Measurements from ENCODE around the gene ATP6V1B1. TPM values are rescaled to one million over a fixed set of nuclear protein-coding genes. Genes with fewer than 3 reads are reported as not detected.
A peak's percentile ranks its signal among the peaks of the same experiment; 100 is the strongest.

ATP6V1B1 gene
- total RNA-seq, 1 donor from 2014 or later: 6.3 TPM

DNA sequence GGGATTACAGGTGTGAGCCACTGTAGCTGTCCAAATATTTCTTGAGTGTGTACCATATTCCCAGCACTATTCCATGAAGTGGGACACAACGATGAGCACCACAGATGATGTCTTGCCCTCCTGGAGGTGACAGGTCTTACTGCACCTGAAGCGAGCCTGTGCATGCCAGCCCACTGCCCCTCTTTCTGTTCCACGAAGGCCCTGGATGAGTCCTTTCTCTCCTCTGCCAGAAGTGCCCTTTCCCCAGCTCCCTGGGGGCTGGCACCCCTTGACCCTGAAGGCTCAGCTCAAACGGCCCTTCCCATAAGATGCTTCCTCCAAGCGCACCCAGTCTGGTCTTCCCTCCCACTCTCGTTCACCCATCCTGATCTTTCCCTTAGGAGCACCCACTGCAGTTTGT, 5.5 kb downstream of the ATP6V1B1 start:
- DNase-seq (ENCODE audit: extremely low spot score, unreplicated experiment): no peak
- Mint-ChIP-seq H3K4me1 (ENCODE audit: unreplicated experiment) (peaks cover 23% of the 10 kb centered on the region), H3K27me3 (peaks cover 34% of the 10 kb centered on the region), H3K4me3 (no peak overlapping the region), H3K9me3 (no peaks in the 10 kb centered on the region), H3K36me3 (no peaks in the 10 kb centered on the region), H3K27ac (no peak overlapping the region)
- TF ChIP-seq, protein P1, sequence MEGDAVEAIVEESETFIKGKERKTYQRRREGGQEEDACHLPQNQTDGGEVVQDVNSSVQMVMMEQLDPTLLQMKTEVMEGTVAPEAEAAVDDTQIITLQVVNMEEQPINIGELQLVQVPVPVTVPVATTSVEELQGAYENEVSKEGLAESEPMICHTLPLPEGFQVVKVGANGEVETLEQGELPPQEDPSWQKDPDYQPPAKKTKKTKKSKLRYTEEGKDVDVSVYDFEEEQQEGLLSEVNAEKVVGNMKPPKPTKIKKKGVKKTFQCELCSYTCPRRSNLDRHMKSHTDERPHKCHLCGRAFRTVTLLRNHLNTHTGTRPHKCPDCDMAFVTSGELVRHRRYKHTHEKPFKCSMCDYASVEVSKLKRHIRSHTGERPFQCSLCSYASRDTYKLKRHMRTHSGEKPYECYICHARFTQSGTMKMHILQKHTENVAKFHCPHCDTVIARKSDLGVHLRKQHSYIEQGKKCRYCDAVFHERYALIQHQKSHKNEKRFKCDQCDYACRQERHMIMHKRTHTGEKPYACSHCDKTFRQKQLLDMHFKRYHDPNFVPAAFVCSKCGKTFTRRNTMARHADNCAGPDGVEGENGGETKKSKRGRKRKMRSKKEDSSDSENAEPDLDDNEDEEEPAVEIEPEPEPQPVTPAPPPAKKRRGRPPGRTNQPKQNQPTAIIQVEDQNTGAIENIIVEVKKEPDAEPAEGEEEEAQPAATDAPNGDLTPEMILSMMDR (conservative IDR thresholded peaks at IDR 0.05): no peak

- TF ChIP-seq, protein P1 (conservative IDR thresholded peaks at IDR 0.05): no peak
- H3K27me3 Mint-ChIP-seq: peaks cover 36% of the 10 kb centered on the region
- no peak overlapping the region for H3K27ac Mint-ChIP-seq
- H3K4me3 Mint-ChIP-seq: no peak overlapping the region
- H3K36me3 Mint-ChIP-seq: no peaks in the 10 kb centered on the region
- DNase-seq (ENCODE audit: extremely low spot score, unreplicated experiment): no peak
- peaks cover 19% of the 10 kb centered on the region for H3K4me1 Mint-ChIP-seq (ENCODE audit: unreplicated experiment)
- no peaks in the 10 kb centered on the region for H3K9me3 Mint-ChIP-seq
Measured at GRCh38 chr2:70941701-70942100, 6.0 kb downstream of the ATP6V1B1 start.

DNA sequence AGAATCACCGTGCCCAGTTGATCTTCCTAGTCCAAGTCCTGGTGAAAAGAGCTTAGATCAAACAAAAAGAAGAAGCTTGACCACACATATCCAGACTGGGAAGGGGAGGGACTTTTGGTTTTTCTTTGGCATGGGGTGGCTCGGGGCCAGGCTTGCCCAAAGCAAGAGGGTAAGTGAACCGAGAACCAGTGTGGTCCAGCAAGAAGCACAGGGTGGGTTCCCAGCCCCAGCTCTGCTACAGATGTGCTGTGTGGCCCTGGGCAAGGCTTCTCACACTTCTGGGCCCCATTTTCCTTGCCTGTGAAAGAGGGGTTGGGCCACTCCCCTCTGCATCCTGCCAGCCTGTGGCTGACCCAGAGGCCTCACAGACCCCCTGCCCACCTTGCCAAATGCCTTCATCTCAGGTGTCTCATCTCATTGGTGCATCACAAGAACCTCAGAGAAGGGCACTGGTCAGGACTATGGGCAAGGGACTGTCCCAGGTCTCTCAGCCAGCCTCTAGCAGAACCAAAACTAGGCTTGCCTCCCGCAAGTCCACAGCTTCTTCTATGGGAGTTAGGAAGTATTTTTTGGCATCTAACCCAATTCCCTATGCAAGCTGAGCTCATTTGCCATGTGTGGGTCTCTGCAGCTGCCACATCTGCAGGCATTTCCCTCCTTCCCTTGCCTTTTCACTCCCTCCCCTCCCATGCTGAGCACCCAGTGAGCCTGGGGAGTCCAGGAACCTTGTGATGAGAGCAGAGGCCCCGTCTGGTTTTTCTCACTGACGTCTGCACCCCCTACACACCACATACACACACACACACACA, 6.9 kb downstream of the ATP6V1B1 start:
- Mint-ChIP-seq H3K27ac (no peak overlapping the region), H3K27me3 (peaks cover 45% of the 10 kb centered on the region), H3K9me3 (no peaks in the 10 kb centered on the region), H3K36me3 (no peaks in the 10 kb centered on the region), H3K4me1 (ENCODE audit: unreplicated experiment) (peaks cover 19% of the 10 kb centered on the region), H3K4me3 (no peak overlapping the region)
- TF ChIP-seq, protein P1 (conservative IDR thresholded peaks at IDR 0.05): no peak
- DNase-seq (ENCODE audit: extremely low spot score, unreplicated experiment): no peak

DNA sequence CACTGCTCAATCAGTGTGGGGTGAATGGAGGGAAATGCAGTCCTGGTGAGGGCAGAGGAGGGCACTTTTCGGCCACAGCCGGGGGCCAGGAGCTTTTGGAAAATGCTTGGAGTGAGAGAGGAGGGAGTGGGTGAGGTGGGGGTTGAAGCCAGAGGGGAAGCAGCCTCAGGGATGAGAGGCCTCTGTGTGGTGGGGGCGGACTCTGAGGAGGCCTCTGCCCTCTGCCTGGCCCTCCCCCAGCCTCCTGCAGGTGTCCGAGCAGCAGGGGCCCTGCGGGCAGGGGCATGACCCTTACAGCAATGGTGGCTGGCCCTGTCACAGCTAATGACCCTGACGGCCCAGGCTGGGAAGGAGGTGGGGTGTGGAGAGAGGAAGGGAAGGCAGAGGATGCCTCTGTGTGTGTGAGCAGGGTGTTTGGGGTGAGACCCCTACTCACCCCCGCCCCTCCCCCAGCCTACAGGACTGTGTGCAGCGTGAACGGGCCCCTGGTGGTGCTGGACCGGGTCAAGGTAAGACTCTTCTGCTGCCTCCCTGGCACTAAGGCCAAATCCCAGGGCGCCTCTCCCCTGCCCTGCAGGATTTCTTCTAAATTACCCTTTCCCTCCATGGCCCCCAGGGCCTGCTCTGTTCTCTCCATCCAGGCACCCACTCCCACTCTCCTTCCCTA, 7.6 kb downstream of the ATP6V1B1 start:
- TF ChIP-seq, protein P1 (conservative IDR thresholded peaks at IDR 0.05): no peak
- Mint-ChIP-seq H3K36me3 (no peaks in the 10 kb centered on the region), H3K27me3 (peaks cover 51% of the 10 kb centered on the region), H3K27ac (no peak overlapping the region), H3K9me3 (no peaks in the 10 kb centered on the region), H3K4me1 (ENCODE audit: unreplicated experiment) (peaks cover 23% of the 10 kb centered on the region), H3K4me3 (no peak overlapping the region)
- peak; percentile 61 for DNase-seq (ENCODE audit: extremely low spot score, unreplicated experiment)

- Mint-ChIP-seq H3K27ac (no peak overlapping the region), H3K27me3 (peaks cover 53% of the 10 kb centered on the region), H3K36me3 (no peaks in the 10 kb centered on the region), H3K4me3 (no peak overlapping the region), H3K9me3 (no peaks in the 10 kb centered on the region), H3K4me1 (ENCODE audit: unreplicated experiment) (peaks cover 25% of the 10 kb centered on the region)
- DNase-seq (ENCODE audit: extremely low spot score, unreplicated experiment): no peak
- TF ChIP-seq, protein P1 (conservative IDR thresholded peaks at IDR 0.05): no peak
Measured at GRCh38 chr2:70944111-70944690, 8.5 kb downstream of the ATP6V1B1 start.
